Right kidney (tissue), 1 donor: ENCODE measurements around the gene IHH.

ENCODE experiments used
- DNase-seq: peaks from one replicate; pipeline ENCODE4 v3.0.0-alpha.2; 2016

IHH gene

GRCh38 chr2:219073413-219074129 lies 12.8 kb upstream of the IHH start:
- DNase-seq, result peak; percentile 26

GRCh38 chr2:219072741-219073250 lies 12.1 kb upstream of the IHH start:
- DNase-seq, result no peak

GRCh38 chr2:219071131-219071816 lies 10.6 kb upstream of the IHH start:
- no peak for DNase-seq

- DNase-seq, result no peak
Measured at GRCh38 chr2:219065484-219065883, 4.8 kb upstream of the IHH start.

DNA sequence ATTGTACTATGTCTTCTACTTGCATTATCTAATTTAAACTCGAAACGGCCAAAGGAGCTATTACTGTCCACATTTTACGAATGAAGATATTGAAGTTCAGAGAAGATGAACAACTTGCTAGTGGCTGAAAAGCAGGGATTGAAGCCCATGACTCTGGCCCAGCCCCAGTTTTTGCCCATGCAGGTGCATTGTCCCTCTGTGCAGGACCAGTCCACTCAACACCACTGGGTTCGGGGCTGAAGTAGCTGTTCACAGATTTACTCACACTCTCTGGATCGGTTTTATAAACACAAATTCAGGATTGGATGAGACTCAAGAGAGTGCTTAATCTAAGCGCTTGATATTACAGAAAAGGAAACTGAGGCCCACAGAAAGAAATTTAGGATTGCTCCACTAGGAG lies 1.4 kb upstream of the IHH start:
- no peak for DNase-seq

DNA sequence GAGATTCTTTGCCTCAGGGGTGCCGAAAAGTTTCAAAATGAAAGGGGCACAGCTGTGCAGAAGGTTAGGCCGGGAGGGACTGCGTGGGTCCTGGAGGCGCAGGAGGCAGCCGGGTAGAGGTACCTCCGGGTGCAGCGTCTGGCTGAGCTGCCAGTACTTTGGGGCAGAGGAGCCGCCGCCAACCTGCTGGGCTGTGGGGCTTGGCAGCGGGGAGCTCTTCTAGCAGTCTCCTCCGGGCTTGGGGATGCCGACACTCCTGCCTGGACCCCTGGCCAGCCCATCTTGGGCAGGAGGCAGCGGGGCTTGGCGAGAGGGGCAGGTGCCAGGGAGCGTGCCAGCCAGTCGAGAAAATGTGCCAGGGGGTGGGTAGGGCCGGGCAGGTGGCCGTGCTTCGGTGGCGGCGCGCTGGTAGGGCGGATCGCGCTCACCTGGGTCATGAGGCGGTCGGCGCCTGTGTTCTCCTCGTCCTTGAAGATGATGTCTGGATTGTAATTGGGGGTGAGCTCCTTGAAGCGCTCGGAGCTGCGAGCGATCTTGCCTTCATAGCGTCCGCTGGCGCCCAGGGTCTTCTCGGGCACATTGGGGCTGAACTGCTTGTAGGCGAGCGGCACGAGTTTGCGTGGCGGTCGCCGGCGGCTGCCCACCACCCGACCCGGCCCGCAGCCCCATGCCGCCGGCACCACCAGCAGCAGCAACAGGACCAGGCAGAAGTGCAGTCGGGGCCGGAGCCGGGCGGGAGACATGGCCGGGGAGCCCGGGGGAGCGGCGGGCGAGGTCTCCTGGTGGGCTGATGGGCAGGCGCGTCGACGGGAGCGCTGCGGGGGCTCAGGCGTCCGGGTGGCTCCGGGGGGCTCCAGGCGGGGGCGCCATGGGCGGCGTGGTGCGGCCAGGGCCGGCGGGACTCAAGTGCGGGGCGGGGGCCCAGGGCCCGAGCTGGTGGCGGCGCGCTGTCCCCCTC lies 717 bp downstream of the IHH start:
- peak; percentile 57 for DNase-seq

DNA sequence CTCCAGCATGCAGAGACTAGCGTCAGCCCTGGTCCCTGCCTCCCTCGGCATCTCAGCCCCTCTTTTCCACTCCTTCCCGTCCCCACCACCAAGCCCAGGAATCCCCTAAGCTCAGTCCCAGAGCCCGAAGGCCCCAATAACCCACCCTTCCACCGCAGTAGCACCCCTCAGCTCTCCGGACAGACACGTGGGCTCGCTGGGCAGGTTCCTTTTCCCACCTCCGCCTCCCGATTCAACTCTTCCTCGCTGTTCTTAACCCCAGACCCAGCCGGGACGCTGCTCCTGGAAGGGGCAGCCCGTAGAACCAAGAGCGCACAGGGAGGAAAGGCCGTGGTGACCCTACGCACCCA lies 1.4 kb downstream of the IHH start:
- no peak for DNase-seq

GRCh38 chr2:219058541-219059374 lies 2.0 kb downstream of the IHH start:
- peak; percentile 62 for DNase-seq

- peak; percentile 67 for DNase-seq
Measured at GRCh38 chr2:219057709-219058540, 2.8 kb downstream of the IHH start.

GRCh38 chr2:219056896-219057708 lies 3.6 kb downstream of the IHH start:
- DNase-seq, result peak; percentile 19

GRCh38 chr2:219056176-219056895 lies 4.4 kb downstream of the IHH start:
- DNase-seq, result no peak

DNA sequence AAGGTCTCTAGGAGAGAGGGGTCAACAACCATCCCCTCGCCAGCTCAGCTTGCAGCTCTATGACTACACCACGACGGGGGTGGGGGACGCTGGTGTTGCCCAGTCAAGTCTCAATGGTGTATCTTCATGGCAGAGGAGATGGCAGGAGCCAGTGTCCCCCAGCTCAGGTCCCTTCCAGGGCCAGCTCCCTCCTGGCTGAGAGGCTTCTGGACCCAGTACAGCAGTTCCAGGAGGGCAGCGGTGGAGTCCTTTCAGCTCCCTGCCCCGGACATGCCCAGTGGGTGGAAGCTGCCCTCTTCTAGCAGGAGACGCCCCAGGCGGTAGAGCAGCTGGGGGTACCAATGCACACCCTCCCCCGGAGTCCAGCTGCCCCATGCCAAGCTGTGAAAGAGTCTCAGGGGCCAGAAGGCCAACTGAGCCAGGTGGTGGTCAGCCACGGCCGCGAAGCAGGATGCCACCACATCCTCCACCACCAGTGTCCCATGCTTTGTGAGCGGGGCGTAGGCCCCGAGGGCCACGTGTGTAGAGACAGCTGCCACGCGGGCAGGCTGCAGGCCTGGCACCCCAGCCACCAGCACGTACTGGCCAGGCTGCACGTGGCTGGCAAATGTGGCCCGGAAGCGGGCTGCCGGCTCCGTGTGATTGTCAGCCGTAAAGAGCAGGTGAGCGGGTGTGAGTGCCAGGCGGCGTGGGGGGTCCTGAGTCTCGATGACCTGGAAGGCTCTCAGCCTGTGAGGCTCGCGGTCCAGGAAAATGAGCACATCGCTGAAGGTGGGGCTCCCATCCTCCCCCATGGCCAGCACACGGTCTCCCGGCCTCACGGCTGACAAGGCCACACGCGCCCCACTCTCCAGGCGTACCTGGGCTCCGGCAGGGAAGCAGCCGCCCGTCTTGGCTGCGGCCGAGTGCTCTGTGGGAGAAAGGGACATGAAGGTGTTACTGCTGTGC lies 5.5 kb downstream of the IHH start:
- DNase-seq, result no peak

DNA sequence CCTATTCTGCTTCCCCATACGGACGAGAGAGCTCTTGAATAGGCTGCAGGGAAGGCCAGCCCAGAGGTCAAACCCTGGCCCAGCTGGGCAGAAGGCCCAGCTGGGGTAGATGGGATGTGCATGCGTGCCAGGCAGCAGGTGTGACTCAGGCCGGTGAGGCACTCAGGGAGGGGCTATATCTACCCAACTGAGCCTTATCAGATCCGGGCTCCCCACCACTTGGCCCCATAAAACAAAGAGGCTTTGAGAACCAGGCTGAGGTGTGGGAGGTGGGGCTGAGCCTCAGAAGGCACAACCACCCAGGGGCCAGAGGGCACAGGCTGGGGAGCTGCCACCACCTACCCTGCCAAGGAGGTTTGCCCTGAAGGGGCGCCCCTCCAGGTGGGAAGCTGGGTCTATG lies 11.4 kb downstream of the IHH start:
- DNase-seq, result no peak

- DNase-seq, result peak; percentile 31
Measured at GRCh38 chr2:219045937-219046550, 14.7 kb downstream of the IHH start.

DNA sequence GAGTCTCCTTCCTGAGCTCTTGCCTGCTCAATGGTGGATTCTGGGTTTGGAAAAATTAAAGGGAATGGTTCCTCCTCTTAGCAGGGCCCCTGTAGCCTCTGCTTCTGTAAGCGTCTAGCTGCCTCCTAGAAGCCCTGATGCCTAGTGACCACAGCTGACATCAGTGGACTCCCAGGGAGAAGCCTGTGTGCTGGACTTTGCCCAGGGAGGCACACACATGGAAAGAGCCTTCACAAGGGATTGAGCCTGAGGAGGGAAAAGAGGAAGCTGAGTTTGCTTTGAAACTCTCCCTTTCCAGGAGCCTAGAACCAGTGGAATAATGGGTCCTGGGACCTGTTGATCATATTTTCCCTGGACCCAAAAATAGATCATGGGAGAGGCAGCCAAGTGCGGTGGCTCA lies 18.0 kb downstream of the IHH start:
- DNase-seq, result no peak

DNA sequence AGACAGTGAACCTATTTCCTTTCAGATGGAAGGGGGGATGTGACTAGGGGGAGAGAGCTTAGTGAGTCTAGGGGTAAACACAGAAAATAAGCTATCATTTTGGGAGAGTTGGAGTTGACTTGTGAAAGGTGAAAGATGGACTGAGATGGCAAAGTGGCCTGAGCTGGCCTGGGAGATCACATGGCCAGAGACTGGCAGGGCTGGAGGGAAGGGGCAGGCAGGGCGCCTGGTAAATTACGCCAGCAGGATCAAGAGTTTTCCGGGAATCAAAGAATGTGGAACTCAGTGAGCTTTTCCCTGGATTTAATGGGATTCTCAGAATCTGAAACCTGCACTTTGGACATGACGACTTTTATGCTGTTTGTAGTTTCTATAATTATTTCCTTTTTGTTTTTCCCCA lies 18.6 kb downstream of the IHH start:
- DNase-seq, result no peak

DNA sequence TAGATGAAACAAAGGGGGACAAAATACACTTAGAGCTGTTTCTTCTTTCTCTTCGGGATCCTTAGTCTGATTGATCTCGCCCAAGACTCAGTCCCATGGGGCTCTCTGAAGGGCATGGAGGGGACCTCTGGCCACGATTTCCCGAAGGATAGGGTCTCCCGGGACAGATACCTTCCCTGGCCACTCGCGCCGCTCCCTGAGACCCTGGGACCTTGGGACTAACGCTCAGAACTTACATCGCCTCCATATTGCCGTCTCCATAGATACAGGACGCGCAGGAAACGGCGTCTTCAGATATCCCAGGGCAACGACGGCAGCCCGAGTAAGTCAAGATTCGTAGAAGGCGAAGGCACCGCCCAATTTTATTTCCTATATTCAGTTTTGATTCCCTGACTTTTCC lies 19.5 kb downstream of the IHH start, which contains the start of gene CFAP65:
Gene CFAP65, minus strand, starts transcription at position 265 of the 400 bp plus-strand sequence. CDS start 2,468 bp downstream, outside the sequence.
- DNase-seq, result no peak

DNA sequence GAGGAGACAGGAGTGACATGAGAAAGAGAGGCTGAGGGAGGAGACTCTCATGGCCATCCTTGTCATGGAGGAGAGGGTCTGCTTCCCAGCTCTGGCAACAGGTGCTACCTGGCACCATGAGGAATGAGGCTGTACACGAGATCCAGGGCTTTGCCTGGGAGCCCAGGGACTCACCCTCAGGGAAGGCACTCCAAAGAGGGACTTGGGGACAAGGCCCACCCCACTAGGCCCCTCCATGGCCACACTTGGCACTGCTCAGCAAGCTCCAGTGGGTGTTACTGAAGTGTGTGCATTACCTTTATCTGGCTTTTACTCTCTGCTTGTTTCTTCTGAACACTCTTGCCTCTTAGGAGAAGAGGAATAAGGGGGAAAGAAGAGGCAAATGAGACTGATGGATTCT lies 22.1 kb downstream of the IHH start:
- no peak for DNase-seq
